Loucy (cell line): ENCODE data around the gene CHST1.

ENCODE experiments used
- CTCF ChIP-seq: fragments of 200-600 bp; sonication (generic); conservative IDR thresholded peaks from 2 replicates; pipeline ENCODE4 v1.5.1; 2014; ENCODE audit warnings: mild to moderate bottlenecking, antibody characterized with exemption, low read length
- EZH2phosphoT487 ChIP-seq: fragments of 200-600 bp; IDR thresholded peaks from 2 replicates; pipeline ENCODE4 v1.6.1; 2018; ENCODE audit warnings: antibody characterized with exemption, mild to moderate bottlenecking, moderate library complexity, borderline replicate concordance

DNA sequence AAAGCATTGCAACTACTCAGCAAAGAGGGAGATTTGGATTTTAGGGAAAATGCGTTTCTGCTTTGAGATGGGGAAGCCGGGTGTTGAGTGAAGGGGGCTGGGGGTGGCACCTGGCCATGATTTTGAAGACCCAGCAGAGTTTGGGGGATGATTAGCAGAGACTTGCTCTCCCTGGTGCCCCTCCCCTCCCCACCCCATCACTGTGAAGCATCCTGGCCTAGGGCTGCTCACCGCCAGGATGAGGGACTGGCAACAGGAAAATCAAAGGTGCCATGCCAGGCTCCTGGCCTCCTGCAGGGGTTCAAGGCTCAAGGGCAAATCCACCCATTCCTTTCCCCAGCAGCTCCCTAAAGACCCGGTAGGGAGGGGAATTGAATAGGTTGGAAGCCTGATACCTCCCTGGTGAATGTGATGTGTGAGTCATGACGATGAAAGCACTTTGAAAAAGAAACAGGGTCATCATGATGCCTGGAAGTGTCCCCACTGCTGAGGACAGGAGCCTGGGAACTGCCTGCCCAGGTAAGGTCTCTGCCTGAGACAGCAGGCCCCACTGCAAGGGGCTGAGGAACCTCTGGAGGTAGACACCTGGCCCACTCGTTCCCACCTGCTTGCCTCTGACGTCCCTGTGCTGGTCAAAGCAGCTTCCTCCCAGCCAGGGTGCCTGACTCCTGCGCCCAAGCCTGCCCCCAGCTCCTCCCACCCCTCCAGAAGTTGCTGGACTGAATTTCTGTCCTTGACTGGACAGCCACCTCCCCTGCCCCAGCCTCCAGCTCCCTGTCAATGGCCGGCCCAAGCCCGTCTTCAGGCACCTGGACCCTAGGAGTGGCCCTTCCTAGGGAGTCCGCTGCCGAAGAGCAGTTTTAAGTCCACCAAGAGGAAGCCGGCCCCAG is 1.7 kb downstream of the CHST1 start:
- TF ChIP-seq CTCF (no peak), EZH2phosphoT487 (no peak)
